K562 (cell line): Measurements from ENCODE around the gene CCDC97. TPM values are rescaled to one million over a fixed set of nuclear protein-coding genes. Genes with fewer than 3 reads are reported as not detected.
A peak's percentile ranks its signal among the peaks of the same experiment; 100 is the strongest.

Source experiments
- BMI1 ChIP-seq: fragments of 150-350 bp; IDR thresholded peaks from 2 replicates; pipeline ENCODE4 v1.6.1; 2014; ENCODE audit warnings: low read length
- ESRRA ChIP-seq: fragments of 450-650 bp; IDR thresholded peaks from 2 replicates; pipeline ENCODE4 v1.6.1; 2014; ENCODE audit warnings: low read depth, mild to moderate bottlenecking, moderate library complexity, borderline replicate concordance
- PTBP1 ChIP-seq: fragments of 200-400 bp; formaldehyde crosslinking; IDR thresholded peaks from 2 replicates; pipeline ENCODE4 v1.6.1; 2017; ENCODE audit warnings: low read depth, low read length
- TAF7 ChIP-seq: fragments of 450-650 bp; IDR thresholded peaks from 2 replicates; pipeline ENCODE4 v1.6.1; 2016; ENCODE audit warnings: missing genetic modification characterization, missing compliant biosample characterization
- ZNF668 ChIP-seq: fragments of 250-450 bp; sonication (Bioruptor Pico); IDR thresholded peaks from 2 replicates; pipeline ENCODE4 v1.8.0; 2022; ENCODE audit warnings: mild to moderate bottlenecking, inconsistent platforms
- polyA plus RNA-seq, 8 experiments: library from polyadenylated mRNA; depleted of rRNA in 4 of 8; stranded (reverse) in 5 of 8; unstranded in 3 of 8; fragments of >200 nt; fragmentation: Nextera tagmentation in 2 of 8; fragmentation: Illumina TruSeq in 1 of 8; extraction: Ambion mirVana in 2 of 8; extraction: Trizol in 1 of 8; gene quantifications; 2 replicates each; pipeline versions ENCODE4 v1.2.1 to v1.2.3, GENCODE V29; 2011 to 2014; ENCODE audit warnings: inconsistent platforms in 1 of 8, missing spikeins in 1 of 8
- total RNA-seq, 7 experiments: library from RNA; depleted of rRNA in 6 of 7; stranded (reverse); fragments of >200 nt in 6 of 7; fragmentation: Illumina TruSeq in 2 of 7; extraction: Trizol in 2 of 7; gene quantifications; 2 replicates each; pipeline versions ENCODE4 v1.2.1 to v1.2.3, GENCODE V29; 2011 to 2021; ENCODE audit warnings: low replicate concordance in 1 of 7
- TF ChIP-seq, protein P1 (sequence below): fragments of 450-650 bp; IDR thresholded peaks from 2 replicates; pipeline ENCODE4 v1.6.1; 2017; ENCODE audit warnings: mild to moderate bottlenecking, moderate library complexity
- TF ChIP-seq, protein P2 (sequence below): fragments of 250-450 bp; sonication (Bioruptor Pico); IDR thresholded peaks from 2 replicates; pipeline ENCODE4 v1.4.0; 2020; ENCODE audit warnings: borderline replicate concordance
- TF ChIP-seq, protein P3 (sequence below): sonication (generic); formaldehyde crosslinking; IDR thresholded peaks from 2 replicates; pipeline ENCODE4 v1.8.0; 2022; ENCODE audit warnings: mild to moderate bottlenecking, missing genetic modification reagents
- TF ChIP-seq, protein P4 (sequence below): sonication (generic); formaldehyde crosslinking; IDR thresholded peaks from 2 replicates; pipeline ENCODE4 v1.8.0; 2022; ENCODE audit warnings: mild to moderate bottlenecking, missing genetic modification reagents

CCDC97 gene
- total and polyA plus RNA-seq, 9 of the 15 experiments (the other 6 are each of a cell fraction or from before 2014, with no cell fraction given) = 0.60 to 16.5 (median 7.0) TPM

DNA sequence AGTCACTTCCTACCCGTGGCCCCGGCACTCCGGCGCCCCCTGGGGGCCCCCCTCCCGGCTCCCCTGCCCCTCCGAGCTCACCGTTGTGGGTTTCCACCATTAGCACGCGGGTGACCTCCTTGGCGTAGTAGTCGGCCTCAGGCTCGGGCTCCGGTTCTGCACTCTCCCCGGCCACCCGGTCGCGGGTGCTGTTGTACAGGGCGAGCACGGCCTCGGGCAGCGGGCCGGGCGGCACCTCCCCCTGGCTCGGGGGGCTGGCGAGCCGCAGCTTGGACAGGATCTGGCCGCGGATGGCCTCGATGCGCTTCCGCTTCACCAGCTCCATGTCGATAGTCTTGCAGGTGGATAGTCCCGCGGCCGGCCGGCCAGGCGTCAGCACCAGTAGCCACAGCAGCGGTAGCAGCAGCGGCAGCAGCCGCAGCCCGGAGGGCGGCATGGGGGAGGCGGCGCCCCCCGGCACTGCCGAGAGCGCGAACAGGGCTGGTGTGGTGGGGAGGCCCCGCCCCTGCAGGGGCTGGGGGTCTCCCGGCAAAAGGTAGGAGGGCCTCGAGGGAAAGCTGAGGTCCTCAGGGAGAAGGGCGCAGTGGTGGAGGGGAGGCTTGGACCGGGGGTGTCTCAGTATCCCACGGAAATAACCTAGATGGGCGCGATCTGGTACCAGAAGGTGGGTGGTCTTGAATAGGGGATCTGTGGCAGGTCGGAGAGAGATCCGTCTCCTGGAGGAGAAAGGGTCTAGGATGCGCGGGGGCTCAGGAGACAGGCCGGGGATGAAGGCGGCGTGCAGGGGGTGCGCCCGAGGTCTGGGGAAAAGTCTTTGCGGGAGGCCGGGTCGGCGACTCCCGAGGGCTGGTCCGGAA is 42.9 kb downstream of the CCDC97 start (continued):
- TF ChIP-seq, protein P1, sequence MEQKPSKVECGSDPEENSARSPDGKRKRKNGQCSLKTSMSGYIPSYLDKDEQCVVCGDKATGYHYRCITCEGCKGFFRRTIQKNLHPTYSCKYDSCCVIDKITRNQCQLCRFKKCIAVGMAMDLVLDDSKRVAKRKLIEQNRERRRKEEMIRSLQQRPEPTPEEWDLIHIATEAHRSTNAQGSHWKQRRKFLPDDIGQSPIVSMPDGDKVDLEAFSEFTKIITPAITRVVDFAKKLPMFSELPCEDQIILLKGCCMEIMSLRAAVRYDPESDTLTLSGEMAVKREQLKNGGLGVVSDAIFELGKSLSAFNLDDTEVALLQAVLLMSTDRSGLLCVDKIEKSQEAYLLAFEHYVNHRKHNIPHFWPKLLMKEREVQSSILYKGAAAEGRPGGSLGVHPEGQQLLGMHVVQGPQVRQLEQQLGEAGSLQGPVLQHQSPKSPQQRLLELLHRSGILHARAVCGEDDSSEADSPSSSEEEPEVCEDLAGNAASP = no peak
- TF ChIP-seq, protein P2, sequence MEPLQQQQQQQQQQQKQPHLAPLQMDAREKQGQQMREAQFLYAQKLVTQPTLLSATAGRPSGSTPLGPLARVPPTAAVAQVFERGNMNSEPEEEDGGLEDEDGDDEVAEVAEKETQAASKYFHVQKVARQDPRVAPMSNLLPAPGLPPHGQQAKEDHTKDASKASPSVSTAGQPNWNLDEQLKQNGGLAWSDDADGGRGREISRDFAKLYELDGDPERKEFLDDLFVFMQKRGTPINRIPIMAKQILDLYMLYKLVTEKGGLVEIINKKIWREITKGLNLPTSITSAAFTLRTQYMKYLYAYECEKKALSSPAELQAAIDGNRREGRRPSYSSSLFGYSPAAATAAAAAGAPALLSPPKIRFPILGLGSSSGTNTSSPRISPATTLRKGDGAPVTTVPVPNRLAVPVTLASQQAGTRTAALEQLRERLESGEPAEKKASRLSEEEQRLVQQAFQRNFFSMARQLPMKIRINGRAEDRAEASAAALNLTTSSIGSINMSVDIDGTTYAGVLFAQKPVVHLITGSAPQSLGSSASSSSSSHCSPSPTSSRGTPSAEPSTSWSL (CRISPR knock-in tag) = no peak
- TF ChIP-seq ZNF668 (CRISPR knock-in tag) = no peak
- no peak for TF ChIP-seq BMI1
- TF ChIP-seq, protein P3, sequence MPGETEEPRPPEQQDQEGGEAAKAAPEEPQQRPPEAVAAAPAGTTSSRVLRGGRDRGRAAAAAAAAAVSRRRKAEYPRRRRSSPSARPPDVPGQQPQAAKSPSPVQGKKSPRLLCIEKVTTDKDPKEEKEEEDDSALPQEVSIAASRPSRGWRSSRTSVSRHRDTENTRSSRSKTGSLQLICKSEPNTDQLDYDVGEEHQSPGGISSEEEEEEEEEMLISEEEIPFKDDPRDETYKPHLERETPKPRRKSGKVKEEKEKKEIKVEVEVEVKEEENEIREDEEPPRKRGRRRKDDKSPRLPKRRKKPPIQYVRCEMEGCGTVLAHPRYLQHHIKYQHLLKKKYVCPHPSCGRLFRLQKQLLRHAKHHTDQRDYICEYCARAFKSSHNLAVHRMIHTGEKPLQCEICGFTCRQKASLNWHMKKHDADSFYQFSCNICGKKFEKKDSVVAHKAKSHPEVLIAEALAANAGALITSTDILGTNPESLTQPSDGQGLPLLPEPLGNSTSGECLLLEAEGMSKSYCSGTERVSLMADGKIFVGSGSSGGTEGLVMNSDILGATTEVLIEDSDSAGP (CRISPR knock-in tag) = no peak
- TF ChIP-seq TAF7 (tag) = no peak
- no peak for TF ChIP-seq PTBP1
- peak; percentile 40; the same call in 1 of the 2 replicates for TF ChIP-seq ESRRA
- TF ChIP-seq, protein P4, sequence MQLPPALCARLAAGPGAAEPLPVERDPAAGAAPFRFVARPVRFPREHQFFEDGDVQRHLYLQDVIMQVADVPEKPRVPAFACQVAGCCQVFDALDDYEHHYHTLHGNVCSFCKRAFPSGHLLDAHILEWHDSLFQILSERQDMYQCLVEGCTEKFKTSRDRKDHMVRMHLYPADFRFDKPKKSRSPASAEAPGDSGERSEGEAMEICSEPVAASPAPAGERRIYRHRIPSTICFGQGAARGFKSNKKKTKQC = peak; percentile 49
